ENCODE measurements around the gene SLC43A3.

DNA sequence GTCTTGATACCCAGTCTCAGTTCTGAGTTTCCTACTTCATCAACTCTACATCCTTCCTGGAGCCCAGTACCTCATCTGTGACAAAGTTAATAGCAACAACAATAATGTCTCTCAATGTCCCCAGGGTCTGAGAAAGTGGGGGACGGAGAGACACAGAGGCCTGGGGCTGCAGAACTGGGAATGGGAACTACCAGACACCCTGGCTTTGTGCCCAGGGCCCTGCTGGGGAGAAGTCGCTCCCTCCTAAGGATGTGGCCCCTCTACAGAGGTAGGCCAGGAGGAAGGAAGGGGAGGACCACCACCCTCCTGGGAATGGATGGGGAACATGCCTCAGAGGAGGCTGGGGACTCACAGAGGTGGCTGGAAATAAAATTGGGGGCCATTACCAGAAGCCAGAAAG is 51.4 kb downstream of the SLC43A3 start:
- TF ChIP-seq, protein P1, sequence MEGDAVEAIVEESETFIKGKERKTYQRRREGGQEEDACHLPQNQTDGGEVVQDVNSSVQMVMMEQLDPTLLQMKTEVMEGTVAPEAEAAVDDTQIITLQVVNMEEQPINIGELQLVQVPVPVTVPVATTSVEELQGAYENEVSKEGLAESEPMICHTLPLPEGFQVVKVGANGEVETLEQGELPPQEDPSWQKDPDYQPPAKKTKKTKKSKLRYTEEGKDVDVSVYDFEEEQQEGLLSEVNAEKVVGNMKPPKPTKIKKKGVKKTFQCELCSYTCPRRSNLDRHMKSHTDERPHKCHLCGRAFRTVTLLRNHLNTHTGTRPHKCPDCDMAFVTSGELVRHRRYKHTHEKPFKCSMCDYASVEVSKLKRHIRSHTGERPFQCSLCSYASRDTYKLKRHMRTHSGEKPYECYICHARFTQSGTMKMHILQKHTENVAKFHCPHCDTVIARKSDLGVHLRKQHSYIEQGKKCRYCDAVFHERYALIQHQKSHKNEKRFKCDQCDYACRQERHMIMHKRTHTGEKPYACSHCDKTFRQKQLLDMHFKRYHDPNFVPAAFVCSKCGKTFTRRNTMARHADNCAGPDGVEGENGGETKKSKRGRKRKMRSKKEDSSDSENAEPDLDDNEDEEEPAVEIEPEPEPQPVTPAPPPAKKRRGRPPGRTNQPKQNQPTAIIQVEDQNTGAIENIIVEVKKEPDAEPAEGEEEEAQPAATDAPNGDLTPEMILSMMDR (IDR thresholded peaks at IDR 0.05) = no peak
- no peak for TF ChIP-seq POLR2A (IDR thresholded peaks at IDR 0.05)

Measured in testis (tissue), 2 donors.